Hematopoietic multipotent progenitor cell treated with erythropoietin and hydrocortisone succinate and interleukin-3 and kit ligand, for 6 days (in vitro differentiated cells): ENCODE data around the gene VDAC1.

Source experiments
- DNase-seq: peaks from one replicate; pipeline ENCODE4 v3.0.0-alpha.2; 2015

VDAC1 gene

GRCh38 chr5:133921979-133922378 is 82.8 kb downstream of the VDAC1 start:
- no peak for DNase-seq
